GM10248 (cell line): Measurements from ENCODE around the gene APOH.
A peak's percentile ranks its signal among the peaks of the same experiment; 100 is the strongest.
"Not testable (repeated sequence)": the region's sequence is repeated elsewhere in the genome, so short reads cannot be mapped to it uniquely, and the experiment has no call there.

ENCODE experiments used
- CTCF ChIA-PET: fragments of 300-600 bp; sonication (Branson Sonifier 250); formaldehyde crosslinking; extraction: SDS; loops from one replicate; lab custom pipeline; 2021; ENCODE audit warnings: antibody characterized with exemption; lab: Yijun Ruan, JAX
- POLR2A ChIA-PET: fragments of 350-650 bp; sonication (Branson Sonifier 250); formaldehyde crosslinking; extraction: SDS; loops from one replicate; lab custom pipeline; 2020; ENCODE audit warnings: antibody characterized with exemption; lab: Yijun Ruan, JAX
- DNase-seq: peaks from one replicate; pipeline ENCODE4 v3.0.0; 2012; ENCODE audit errors: extremely low spot score
- CTCF ChIP-seq: IDR thresholded peaks from 2 replicates; pipeline ENCODE4 v1.5.1; 2012; ENCODE audit warnings: mild to moderate bottlenecking, low read depth; ENCODE audit errors: extremely low read depth, missing control alignments, control extremely low read depth

Gene APOH

GRCh38 chr17:66260688-66261087, 31.5 kb upstream of the APOH start:
- ChIA-PET POLR2A (no interaction called here), CTCF (no interaction called here)

GRCh38 chr17:66260275-66260674, 31.1 kb upstream of the APOH start:
- POLR2A ChIA-PET, result no interaction called here
- CTCF ChIA-PET, result interaction anchor here (1.1 kb wide), 1 partner anchor 307 kb away, joined by 4 read pairs; no protein-coding TSS in a partner anchor

More at GRCh38 chr17:66260688-66261087, 31.5 kb upstream of the APOH start:
- no peak for TF ChIP-seq CTCF
- no peak for DNase-seq

GRCh38 chr17:66255527-66255971, 26.3 kb upstream of the APOH start:
- POLR2A ChIA-PET, result no interaction called here

More at GRCh38 chr17:66260275-66260674, 31.1 kb upstream of the APOH start:
- TF ChIP-seq CTCF, result no peak
- no peak for DNase-seq

GRCh38 chr17:66255112-66255511, 25.9 kb upstream of the APOH start:
- ChIA-PET CTCF (interaction anchor here (0.7 to 1.6 kb wide), 8 partner anchors 10 to 336 kb away, joined by 3 to 10 read pairs (median 4); no protein-coding TSS in a partner anchor), POLR2A (no interaction called here)
- DNase-seq, result peak; percentile 48
- peak; percentile 46 for TF ChIP-seq CTCF

More at GRCh38 chr17:66255527-66255971, 26.3 kb upstream of the APOH start:
- TF ChIP-seq CTCF, result no peak
- DNase-seq, result no peak
- CTCF ChIA-PET, result interaction anchor here (1.2 to 1.6 kb wide), 6 partner anchors 13 to 335 kb away, joined by 3 to 10 read pairs (median 4); no protein-coding TSS in a partner anchor

- CTCF ChIA-PET, result interaction anchor here (1.9 kb wide), 1 partner anchor 421 kb away, joined by 5 read pairs; no protein-coding TSS in a partner anchor
- DNase-seq, POLR2A ChIA-PET: not testable (repeated sequence)
Observed at GRCh38 chr17:66253458-66253857, 24.2 kb upstream of the APOH start.

- DNase-seq, result no peak
- CTCF ChIA-PET, result interaction anchor here (1.3 kb wide), 1 partner anchor 316 kb away, joined by 3 read pairs; no protein-coding TSS in a partner anchor
- POLR2A ChIA-PET, result no interaction called here
- TF ChIP-seq CTCF, result no peak
Observed at GRCh38 chr17:66250686-66251085, 21.5 kb upstream of the APOH start.

GRCh38 chr17:66248285-66248684, 19.1 kb upstream of the APOH start:
- ChIA-PET CTCF (interaction anchor here (0.6 kb wide), 1 partner anchor 319 kb away, joined by 3 read pairs; no protein-coding TSS in a partner anchor), POLR2A (no interaction called here)
- no peak for TF ChIP-seq CTCF
- DNase-seq, result no peak
